ENCODE data around the gene COL28A1. TPM values are rescaled to one million over a fixed set of nuclear protein-coding genes. Genes with fewer than 3 reads are reported as not detected.

Gene COL28A1
- total and polyA plus RNA-seq, 3 experiments from 2014 or later, result not detected

- ChIA-PET POLR2A (no interaction called here), CTCF (no interaction called here)
Observed at GRCh38 chr7:7317850-7318249, 217.8 kb downstream of the COL28A1 start.

GRCh38 chr7:7315851-7316250 lies 219.8 kb downstream of the COL28A1 start:
- Mint-ChIP-seq H3K27ac (no peak overlapping the region), H3K4me3 (no peak overlapping the region)
- CTCF ChIA-PET, result no interaction called here

More at GRCh38 chr7:7317850-7318249, 217.8 kb downstream of the COL28A1 start:
- Mint-ChIP-seq H3K4me1 (no peaks in the 10 kb centered on the region), H3K4me3 (no peak overlapping the region), H3K27me3 (peaks cover 4 to 15% of the 10 kb centered on the region in 2 donors), H3K27ac (no peak overlapping the region), H3K9me3 (peaks cover 0 to 3% (median 0%) of the 10 kb centered on the region in 5 donors), H3K36me3 (peaks cover 0 to 4% (median 0%) of the 10 kb centered on the region in 3 donors)
- H3K4me1 ChIP-seq (ENCODE audit: insufficient read depth, low read length), result no peaks in the 10 kb centered on the region
- DNase-seq, result no peak
- H3K27me3 ChIP-seq (ENCODE audit: insufficient read depth, low read length, poor library complexity, severe bottlenecking), result peaks cover 5% of the 10 kb centered on the region
- H3K4me3 ChIP-seq (ENCODE audit: low read length), result no peak overlapping the region
- no peak overlapping the region for H3K27ac ChIP-seq (ENCODE audit: low read depth, low read length)
- no peaks in the 10 kb centered on the region for H3K9me3 ChIP-seq (ENCODE audit: low read length)
- H3K36me3 ChIP-seq (ENCODE audit: insufficient read depth, low read length), result no peaks in the 10 kb centered on the region

GRCh38 chr7:7312323-7312722 lies 223.3 kb downstream of the COL28A1 start:
- Mint-ChIP-seq H3K4me3 (no peak overlapping the region), H3K27ac (no peak overlapping the region), H3K36me3 (peaks cover 0 to 8% (median 2%) of the 10 kb centered on the region in 3 donors), H3K9me3 (peaks cover 0 to 3% (median 0%) of the 10 kb centered on the region in 5 donors), H3K4me1 (no peaks in the 10 kb centered on the region), H3K27me3 (peaks cover 4 to 22% of the 10 kb centered on the region in 2 donors)
- ChIA-PET CTCF (no interaction called here), POLR2A (no interaction called here)
- Histone ChIP-seq H3K27me3 (ENCODE audit: insufficient read depth, low read length, poor library complexity, severe bottlenecking) (peaks cover 5% of the 10 kb centered on the region), H3K27ac (ENCODE audit: low read depth, low read length) (no peak overlapping the region), H3K36me3 (ENCODE audit: insufficient read depth, low read length) (no peaks in the 10 kb centered on the region), H3K4me1 (ENCODE audit: insufficient read depth, low read length) (no peaks in the 10 kb centered on the region), H3K4me3 (ENCODE audit: low read length) (no peak overlapping the region), H3K9me3 (ENCODE audit: low read length) (no peaks in the 10 kb centered on the region)
- DNase-seq, result no peak

More at GRCh38 chr7:7315851-7316250, 219.8 kb downstream of the COL28A1 start:
- Histone ChIP-seq H3K36me3 (ENCODE audit: insufficient read depth, low read length) (no peaks in the 10 kb centered on the region), H3K27me3 (ENCODE audit: insufficient read depth, low read length, poor library complexity, severe bottlenecking) (peaks cover 5% of the 10 kb centered on the region), H3K9me3 (ENCODE audit: low read length) (no peaks in the 10 kb centered on the region), H3K4me1 (ENCODE audit: insufficient read depth, low read length) (no peaks in the 10 kb centered on the region), H3K27ac (ENCODE audit: low read depth, low read length) (no peak overlapping the region), H3K4me3 (ENCODE audit: low read length) (no peak overlapping the region)
- Mint-ChIP-seq H3K36me3 (peaks cover 0 to 4% (median 0%) of the 10 kb centered on the region in 3 donors), H3K4me1 (no peaks in the 10 kb centered on the region), H3K9me3 (peaks cover 0 to 3% (median 0%) of the 10 kb centered on the region in 5 donors), H3K27me3 (peaks cover 4 to 15% of the 10 kb centered on the region in 2 donors)
- no peak for DNase-seq
- POLR2A ChIA-PET, result no interaction called here

- H3K9me3 Mint-ChIP-seq, result peaks cover 0 to 3% (median 0%) of the 10 kb centered on the region in 5 donors
- no peak for DNase-seq
- H3K36me3 Mint-ChIP-seq, result peaks cover 0 to 8% (median 2%) of the 10 kb centered on the region in 3 donors
- H3K4me1 Mint-ChIP-seq, result no peaks in the 10 kb centered on the region
- Histone ChIP-seq H3K27ac (ENCODE audit: low read depth, low read length) (no peak overlapping the region), H3K4me1 (ENCODE audit: insufficient read depth, low read length) (no peaks in the 10 kb centered on the region), H3K4me3 (ENCODE audit: low read length) (no peak overlapping the region), H3K27me3 (ENCODE audit: insufficient read depth, low read length, poor library complexity, severe bottlenecking) (peaks cover 5% of the 10 kb centered on the region), H3K36me3 (ENCODE audit: insufficient read depth, low read length) (no peaks in the 10 kb centered on the region), H3K9me3 (ENCODE audit: low read length) (no peaks in the 10 kb centered on the region)
- ChIA-PET POLR2A (no interaction called here), CTCF (no interaction called here)
- no peak overlapping the region for H3K27ac Mint-ChIP-seq
- H3K4me3 Mint-ChIP-seq, result no peak overlapping the region
- H3K27me3 Mint-ChIP-seq, result peaks cover 4 to 19% of the 10 kb centered on the region in 2 donors
Observed at GRCh38 chr7:7311001-7311400, 224.7 kb downstream of the COL28A1 start.

GRCh38 chr7:7309203-7309602 lies 226.5 kb downstream of the COL28A1 start:
- Histone ChIP-seq H3K36me3 (ENCODE audit: insufficient read depth, low read length) (no peaks in the 10 kb centered on the region), H3K27me3 (ENCODE audit: insufficient read depth, low read length, poor library complexity, severe bottlenecking) (peaks cover 2% of the 10 kb centered on the region), H3K4me3 (ENCODE audit: low read length) (no peak overlapping the region), H3K4me1 (ENCODE audit: insufficient read depth, low read length) (no peaks in the 10 kb centered on the region), H3K9me3 (ENCODE audit: low read length) (no peaks in the 10 kb centered on the region), H3K27ac (ENCODE audit: low read depth, low read length) (no peak overlapping the region)
- peaks cover 0 to 3% (median 0%) of the 10 kb centered on the region in 5 donors for H3K9me3 Mint-ChIP-seq
- no peaks in the 10 kb centered on the region for H3K4me1 Mint-ChIP-seq
- no peak overlapping the region for H3K27ac Mint-ChIP-seq
- POLR2A ChIA-PET, result no interaction called here
- H3K4me3 Mint-ChIP-seq, result no peak overlapping the region
- H3K36me3 Mint-ChIP-seq, result peaks cover 0 to 8% (median 6%) of the 10 kb centered on the region in 3 donors
- H3K27me3 Mint-ChIP-seq, result peaks cover 1 to 18% of the 10 kb centered on the region in 2 donors
- DNase-seq, result no peak
- CTCF ChIA-PET, result no interaction called here

Other genes starting within 250 kb of the COL28A1 start
- 10 to 100 TPM; 38.2 to 38.7 TPM for gene MIOS, start 31.0 kb upstream of the COL28A1 start, total RNA-seq
- 18.8 TPM for gene MIOS, start 31.0 kb upstream of the COL28A1 start, polyA plus RNA-seq
- gene UMAD1, start 104.9 kb upstream of the COL28A1 start, total RNA-seq, result 10 to 100 TPM; 13.5 to 14.8 TPM
- gene UMAD1, start 104.9 kb upstream of the COL28A1 start, polyA plus RNA-seq, result 27.4 TPM
- 100 to 1,000 TPM; 145 to 149 TPM for gene RPA3, start 182.7 kb upstream of the COL28A1 start, total RNA-seq
- gene RPA3, start 182.7 kb upstream of the COL28A1 start, polyA plus RNA-seq, result 94.9 TPM